ENCODE results near the gene SLC2A6.

DNA sequence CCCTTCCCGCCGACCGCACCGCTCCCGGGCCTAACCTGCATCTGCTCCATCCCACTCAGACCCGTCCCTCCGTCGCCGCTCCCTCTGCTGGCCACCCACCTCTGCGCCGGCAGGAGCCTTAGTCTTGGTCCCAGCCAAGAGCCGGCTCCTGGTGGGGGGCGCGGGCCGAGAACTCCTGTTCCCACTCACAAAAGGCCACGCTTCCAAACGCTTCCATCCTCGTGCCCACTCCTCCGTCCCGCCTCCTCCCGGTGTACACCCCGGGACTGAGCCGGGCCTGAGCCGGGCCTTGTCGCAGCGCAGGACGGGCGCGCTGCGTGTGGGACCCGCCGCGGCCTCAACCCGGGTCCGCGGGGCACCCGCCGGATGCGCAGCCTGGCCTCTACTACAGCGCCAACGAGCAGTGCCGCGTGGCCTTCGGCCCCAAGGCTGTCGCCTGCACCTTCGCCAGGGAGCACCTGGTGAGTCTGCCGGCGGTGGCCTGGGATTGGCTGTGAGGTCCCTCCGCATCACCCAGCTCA, 49.2 kb downstream of the SLC2A6 start:
- TF ChIP-seq, protein P1, sequence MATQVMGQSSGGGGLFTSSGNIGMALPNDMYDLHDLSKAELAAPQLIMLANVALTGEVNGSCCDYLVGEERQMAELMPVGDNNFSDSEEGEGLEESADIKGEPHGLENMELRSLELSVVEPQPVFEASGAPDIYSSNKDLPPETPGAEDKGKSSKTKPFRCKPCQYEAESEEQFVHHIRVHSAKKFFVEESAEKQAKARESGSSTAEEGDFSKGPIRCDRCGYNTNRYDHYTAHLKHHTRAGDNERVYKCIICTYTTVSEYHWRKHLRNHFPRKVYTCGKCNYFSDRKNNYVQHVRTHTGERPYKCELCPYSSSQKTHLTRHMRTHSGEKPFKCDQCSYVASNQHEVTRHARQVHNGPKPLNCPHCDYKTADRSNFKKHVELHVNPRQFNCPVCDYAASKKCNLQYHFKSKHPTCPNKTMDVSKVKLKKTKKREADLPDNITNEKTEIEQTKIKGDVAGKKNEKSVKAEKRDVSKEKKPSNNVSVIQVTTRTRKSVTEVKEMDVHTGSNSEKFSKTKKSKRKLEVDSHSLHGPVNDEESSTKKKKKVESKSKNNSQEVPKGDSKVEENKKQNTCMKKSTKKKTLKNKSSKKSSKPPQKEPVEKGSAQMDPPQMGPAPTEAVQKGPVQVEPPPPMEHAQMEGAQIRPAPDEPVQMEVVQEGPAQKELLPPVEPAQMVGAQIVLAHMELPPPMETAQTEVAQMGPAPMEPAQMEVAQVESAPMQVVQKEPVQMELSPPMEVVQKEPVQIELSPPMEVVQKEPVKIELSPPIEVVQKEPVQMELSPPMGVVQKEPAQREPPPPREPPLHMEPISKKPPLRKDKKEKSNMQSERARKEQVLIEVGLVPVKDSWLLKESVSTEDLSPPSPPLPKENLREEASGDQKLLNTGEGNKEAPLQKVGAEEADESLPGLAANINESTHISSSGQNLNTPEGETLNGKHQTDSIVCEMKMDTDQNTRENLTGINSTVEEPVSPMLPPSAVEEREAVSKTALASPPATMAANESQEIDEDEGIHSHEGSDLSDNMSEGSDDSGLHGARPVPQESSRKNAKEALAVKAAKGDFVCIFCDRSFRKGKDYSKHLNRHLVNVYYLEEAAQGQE (IDR thresholded peaks at IDR 0.05; ENCODE audit: low read depth) = no peak
- TF ChIP-seq CTCF (IDR thresholded peaks at IDR 0.05 in 2 of 3, conservative IDR thresholded peaks at IDR 0.05 in 1 of 3; ENCODE audit: borderline replicate concordance in 1 of 3, insufficient read depth in 1 of 3, low read depth in 2 of 3, low read length in 2 of 3) = peak in 2 of 3 experiments; percentile 34 to 35; a peak in 4 of 6 replicates

Data from HCT116 (cell line).